ENCODE measurements around the gene CST9.
"Not testable (repeated sequence)": the region's sequence is repeated elsewhere in the genome, so short reads cannot be mapped to it uniquely, and the experiment has no call there.

Gene CST9

GRCh38 chr20:23623666-23624323 lies 18.1 kb upstream of the CST9 start:
- TF ChIP-seq EZH2 (optimal IDR thresholded peaks at IDR 0.05; ENCODE audit: low read depth, low read length), result no peak
- no peak for TF ChIP-seq CTCF (IDR thresholded peaks at IDR 0.05; ENCODE audit: low read length)
- TF ChIP-seq EZH2phosphoT487 (IDR thresholded peaks at IDR 0.05; ENCODE audit: low read length), result no peak
- H3K4me1 ChIP-seq (ENCODE audit: low read length), result 0 out of 2 replicates have a peak, but pooled peaks cover 6% of the 10 kb centered on the region
- H3F3A ChIP-seq (ENCODE audit: insufficient read depth, low read length), result no peaks in the 10 kb centered on the region
- no peaks in the 10 kb centered on the region for H3K27me3 ChIP-seq (replicated peaks; ENCODE audit: insufficient read depth, low read length)
- no peak for DNase-seq
- H3K79me2 ChIP-seq (ENCODE audit: low read length), result no peaks in the 10 kb centered on the region
- H3K9ac ChIP-seq (ENCODE audit: low read length), result no peak overlapping the region
- H3K9me3 ChIP-seq (replicated peaks; ENCODE audit: insufficient read depth, low read length), result no peaks in the 10 kb centered on the region
- no peak overlapping the region for H3K4me3 ChIP-seq (ENCODE audit: low read length)
- H3K36me3 ChIP-seq (replicated peaks; ENCODE audit: insufficient read depth, low read length), result no peaks in the 10 kb centered on the region
- no peak overlapping the region for H3K4me2 ChIP-seq (ENCODE audit: low read depth, low read length)
- no peaks in the 10 kb centered on the region for H3K9me2 ChIP-seq (replicated peaks; ENCODE audit: insufficient read depth, low read length)
- no peak overlapping the region for H3K27ac ChIP-seq (ENCODE audit: low read length)
- no peak overlapping the region for H2AFZ ChIP-seq (ENCODE audit: low read length)
- no peaks in the 10 kb centered on the region for H4K20me1 ChIP-seq (ENCODE audit: insufficient read depth, low read length)

- Histone ChIP-seq H3K27ac (ENCODE audit: low read length) (no peak overlapping the region), H3K9ac (ENCODE audit: low read length) (no peak overlapping the region), H3K36me3 (replicated peaks; ENCODE audit: insufficient read depth, low read length) (no peaks in the 10 kb centered on the region), H3K9me2 (replicated peaks; ENCODE audit: insufficient read depth, low read length) (no peaks in the 10 kb centered on the region), H2AFZ (ENCODE audit: low read length) (no peak overlapping the region), H3K79me2 (ENCODE audit: low read length) (no peaks in the 10 kb centered on the region), H3F3A (ENCODE audit: insufficient read depth, low read length) (no peaks in the 10 kb centered on the region), H3K4me2 (ENCODE audit: low read depth, low read length) (peak overlapping the region; percentile 24; the same call in 1 of the 2 replicates), H3K9me3 (replicated peaks; ENCODE audit: insufficient read depth, low read length) (no peaks in the 10 kb centered on the region), H3K27me3 (replicated peaks; ENCODE audit: insufficient read depth, low read length) (no peaks in the 10 kb centered on the region), H3K4me1 (ENCODE audit: low read length) (0 out of 2 replicates have a peak, but pooled peaks cover 6% of the 10 kb centered on the region), H4K20me1 (ENCODE audit: insufficient read depth, low read length) (no peaks in the 10 kb centered on the region), H3K4me3 (ENCODE audit: low read length) (no peak overlapping the region)
- no peak for TF ChIP-seq EZH2phosphoT487 (IDR thresholded peaks at IDR 0.05; ENCODE audit: low read length)
- no peak for TF ChIP-seq EZH2 (optimal IDR thresholded peaks at IDR 0.05; ENCODE audit: low read depth, low read length)
- no peak for TF ChIP-seq CTCF (IDR thresholded peaks at IDR 0.05; ENCODE audit: low read length)
- no peak for DNase-seq
Measured at GRCh38 chr20:23622839-23623343, 17.2 kb upstream of the CST9 start.

- not testable (repeated sequence) for H3K4me2 ChIP-seq (ENCODE audit: low read depth, low read length); H3K27ac ChIP-seq (ENCODE audit: low read length)
Measured at GRCh38 chr20:23622401-23622800, 16.7 kb upstream of the CST9 start.

GRCh38 chr20:23620670-23621386 lies 15.1 kb upstream of the CST9 start:
- H3K9me3 ChIP-seq (replicated peaks; ENCODE audit: insufficient read depth, low read length); H3K36me3 ChIP-seq (replicated peaks; ENCODE audit: insufficient read depth, low read length); H3K4me1 ChIP-seq (ENCODE audit: low read length); H2AFZ ChIP-seq (ENCODE audit: low read length); H3K79me2 ChIP-seq (ENCODE audit: low read length); H3K9ac ChIP-seq (ENCODE audit: low read length); H3K4me2 ChIP-seq (ENCODE audit: low read depth, low read length); H3K4me3 ChIP-seq (ENCODE audit: low read length); H3K27me3 ChIP-seq (replicated peaks; ENCODE audit: insufficient read depth, low read length); H3F3A ChIP-seq (ENCODE audit: insufficient read depth, low read length); H3K9me2 ChIP-seq (replicated peaks; ENCODE audit: insufficient read depth, low read length); DNase-seq; H4K20me1 ChIP-seq (ENCODE audit: insufficient read depth, low read length); H3K27ac ChIP-seq (ENCODE audit: low read length): not testable (repeated sequence)

More at GRCh38 chr20:23622401-23622800, 16.7 kb upstream of the CST9 start:
- not testable (repeated sequence) for H3K36me3 ChIP-seq (replicated peaks; ENCODE audit: insufficient read depth, low read length); H3K9ac ChIP-seq (ENCODE audit: low read length); DNase-seq; H4K20me1 ChIP-seq (ENCODE audit: insufficient read depth, low read length); H3K9me2 ChIP-seq (replicated peaks; ENCODE audit: insufficient read depth, low read length); H3F3A ChIP-seq (ENCODE audit: insufficient read depth, low read length); H3K27me3 ChIP-seq (replicated peaks; ENCODE audit: insufficient read depth, low read length); H2AFZ ChIP-seq (ENCODE audit: low read length); H3K79me2 ChIP-seq (ENCODE audit: low read length); H3K4me1 ChIP-seq (ENCODE audit: low read length); H3K4me3 ChIP-seq (ENCODE audit: low read length); H3K9me3 ChIP-seq (replicated peaks; ENCODE audit: insufficient read depth, low read length)
